Measurements from ENCODE around the gene UBASH3A. TPM values are rescaled to one million over a fixed set of nuclear protein-coding genes. Genes with fewer than 3 reads are reported as not detected.

UBASH3A gene
- polyA plus RNA-seq, 1 donor (not counting 4 experiments of a cell fraction or from before 2014, with no cell fraction given): not detected

GRCh38 chr21:42362198-42362597, 41.5 kb upstream of the UBASH3A start:
- H3K36me3 ChIP-seq (ENCODE audit: control insufficient read depth in 2 of 2, extremely low read depth in 1 of 2, insufficient read depth in 2 of 2, low read length in 2 of 2): no peaks in the 10 kb centered on the region
- H3K9ac ChIP-seq (ENCODE audit: control insufficient read depth, extremely low read depth, insufficient read depth, low read length): no peak overlapping the region
- no peaks in the 10 kb centered on the region for H3K79me2 ChIP-seq (ENCODE audit: control insufficient read depth, insufficient read depth, low read length)
- no peaks in the 10 kb centered on the region for H3K9me3 ChIP-seq (ENCODE audit: control insufficient read depth, low read depth, low read length)
- H3K4me3 ChIP-seq (ENCODE audit: control insufficient read depth in 2 of 3, extremely low read depth in 1 of 3, insufficient read depth in 2 of 3, low read depth in 1 of 3, low read length in 3 of 3): no peak overlapping the region
- no peaks in the 10 kb centered on the region for H3K9me1 ChIP-seq (ENCODE audit: control insufficient read depth, extremely low read depth, insufficient read depth, low read length)
- no peaks in the 10 kb centered on the region for H3K27me3 ChIP-seq (ENCODE audit: control insufficient read depth, extremely low read depth, insufficient read depth, low read length)
- FAIRE-seq (no peak), DNase-seq (ENCODE audit: low read depth, low spot score) (no peak)
- no peaks in the 10 kb centered on the region for H3K4me1 ChIP-seq (ENCODE audit: control insufficient read depth, extremely low read depth, insufficient read depth, low read length)
- H3K4me2 ChIP-seq (ENCODE audit: control insufficient read depth, extremely low read depth, insufficient read depth, low read depth, low read length): no peak overlapping the region
- H3K27ac ChIP-seq (ENCODE audit: control insufficient read depth, insufficient read depth, low read length): no peak overlapping the region
- TF ChIP-seq, protein P1, sequence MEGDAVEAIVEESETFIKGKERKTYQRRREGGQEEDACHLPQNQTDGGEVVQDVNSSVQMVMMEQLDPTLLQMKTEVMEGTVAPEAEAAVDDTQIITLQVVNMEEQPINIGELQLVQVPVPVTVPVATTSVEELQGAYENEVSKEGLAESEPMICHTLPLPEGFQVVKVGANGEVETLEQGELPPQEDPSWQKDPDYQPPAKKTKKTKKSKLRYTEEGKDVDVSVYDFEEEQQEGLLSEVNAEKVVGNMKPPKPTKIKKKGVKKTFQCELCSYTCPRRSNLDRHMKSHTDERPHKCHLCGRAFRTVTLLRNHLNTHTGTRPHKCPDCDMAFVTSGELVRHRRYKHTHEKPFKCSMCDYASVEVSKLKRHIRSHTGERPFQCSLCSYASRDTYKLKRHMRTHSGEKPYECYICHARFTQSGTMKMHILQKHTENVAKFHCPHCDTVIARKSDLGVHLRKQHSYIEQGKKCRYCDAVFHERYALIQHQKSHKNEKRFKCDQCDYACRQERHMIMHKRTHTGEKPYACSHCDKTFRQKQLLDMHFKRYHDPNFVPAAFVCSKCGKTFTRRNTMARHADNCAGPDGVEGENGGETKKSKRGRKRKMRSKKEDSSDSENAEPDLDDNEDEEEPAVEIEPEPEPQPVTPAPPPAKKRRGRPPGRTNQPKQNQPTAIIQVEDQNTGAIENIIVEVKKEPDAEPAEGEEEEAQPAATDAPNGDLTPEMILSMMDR (optimal IDR thresholded peaks at IDR 0.05 in 1 of 3, IDR thresholded peaks at IDR 0.05 in 1 of 3, conservative IDR thresholded peaks at IDR 0.05 in 1 of 3; ENCODE audit: extremely low read depth in 1 of 3, insufficient read depth in 2 of 3, low read length in 3 of 3): no peak
- TF ChIP-seq EZH2 (IDR thresholded peaks at IDR 0.05; ENCODE audit: low read length): no peak
- dilution Hi-C loops (cut with MboI; ENCODE audit: extremely low pct_ligation_motif_present, low sequenced_read_pairs): no loop called here
- H2AFZ ChIP-seq (ENCODE audit: control insufficient read depth, low read length): no peak overlapping the region
- no peaks in the 10 kb centered on the region for H4K20me1 ChIP-seq (ENCODE audit: control insufficient read depth, extremely low read depth, insufficient read depth, low read length)

GRCh38 chr21:42362700-42363099, 41.0 kb upstream of the UBASH3A start:
- no peaks in the 10 kb centered on the region for H3K9me1 ChIP-seq (ENCODE audit: control insufficient read depth, extremely low read depth, insufficient read depth, low read length)
- no peaks in the 10 kb centered on the region for H3K4me1 ChIP-seq (ENCODE audit: control insufficient read depth, extremely low read depth, insufficient read depth, low read length)
- H4K20me1 ChIP-seq (ENCODE audit: control insufficient read depth, extremely low read depth, insufficient read depth, low read length): no peaks in the 10 kb centered on the region
- no peak overlapping the region for H3K4me3 ChIP-seq (ENCODE audit: control insufficient read depth in 2 of 3, extremely low read depth in 1 of 3, insufficient read depth in 2 of 3, low read depth in 1 of 3, low read length in 3 of 3)
- H3K36me3 ChIP-seq (ENCODE audit: control insufficient read depth in 2 of 2, extremely low read depth in 1 of 2, insufficient read depth in 2 of 2, low read length in 2 of 2): no peaks in the 10 kb centered on the region
- dilution Hi-C loops (cut with MboI; ENCODE audit: extremely low pct_ligation_motif_present, low sequenced_read_pairs): no loop called here
- no peak overlapping the region for H2AFZ ChIP-seq (ENCODE audit: control insufficient read depth, low read length)
- H3K9me3 ChIP-seq (ENCODE audit: control insufficient read depth, low read depth, low read length): no peaks in the 10 kb centered on the region
- no peak overlapping the region for H3K9ac ChIP-seq (ENCODE audit: control insufficient read depth, extremely low read depth, insufficient read depth, low read length)
- TF ChIP-seq, protein P1 (optimal IDR thresholded peaks at IDR 0.05 in 1 of 3, IDR thresholded peaks at IDR 0.05 in 1 of 3, conservative IDR thresholded peaks at IDR 0.05 in 1 of 3; ENCODE audit: extremely low read depth in 1 of 3, insufficient read depth in 2 of 3, low read length in 3 of 3): no peak
- no peak for TF ChIP-seq EZH2 (IDR thresholded peaks at IDR 0.05; ENCODE audit: low read length)
- H3K27ac ChIP-seq (ENCODE audit: control insufficient read depth, insufficient read depth, low read length): no peak overlapping the region
- H3K4me2 ChIP-seq (ENCODE audit: control insufficient read depth, extremely low read depth, insufficient read depth, low read depth, low read length): no peak overlapping the region
- no peak for DNase-seq (ENCODE audit: low read depth, low spot score)
- H3K27me3 ChIP-seq (ENCODE audit: control insufficient read depth, extremely low read depth, insufficient read depth, low read length): no peaks in the 10 kb centered on the region
- no peak for FAIRE-seq
- H3K79me2 ChIP-seq (ENCODE audit: control insufficient read depth, insufficient read depth, low read length): no peaks in the 10 kb centered on the region
